ENCODE results near the gene ZCRB1.

ZCRB1 gene

DNA sequence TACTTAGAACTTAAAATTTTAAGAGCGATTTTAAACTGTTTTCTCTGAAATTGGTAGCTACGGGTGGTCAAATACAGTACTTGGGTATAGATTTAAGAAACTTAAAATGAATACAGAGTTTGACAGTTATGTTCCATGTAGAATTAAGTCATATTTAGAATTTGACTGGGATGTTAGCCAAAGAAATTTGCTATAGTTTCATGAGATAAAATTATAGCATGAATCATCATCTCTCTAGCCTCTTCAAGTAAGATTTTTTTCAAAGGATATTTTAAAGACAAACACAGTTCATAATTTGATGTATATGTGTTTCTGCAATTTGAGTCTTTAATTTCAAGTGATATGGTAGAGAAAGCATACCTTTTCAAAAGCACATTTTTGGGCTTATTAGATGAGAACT lies 41.0 kb downstream of the ZCRB1 start:
- Mint-ChIP-seq H3K9me3 (no peaks in the 10 kb centered on the region), H3K27ac (ENCODE audit: low read depth) (no peak overlapping the region), H3K36me3 (ENCODE audit: insufficient read depth) (peaks cover 1% of the 10 kb centered on the region), H3K27me3 (peaks cover 30% of the 10 kb centered on the region), H3K4me1 (peaks cover 4% of the 10 kb centered on the region), H3K4me3 (no peak overlapping the region)
- DNase-seq (ENCODE audit: low spot score in 2 of 2) = no peak
- no peak for ATAC-seq (replicated peaks; ENCODE audit: extremely low read depth, poor library complexity, severe bottlenecking)

- Mint-ChIP-seq H3K36me3 (ENCODE audit: insufficient read depth) (peaks cover 1% of the 10 kb centered on the region), H3K27ac (ENCODE audit: low read depth) (no peak overlapping the region), H3K9me3 (no peaks in the 10 kb centered on the region), H3K4me3 (no peak overlapping the region), H3K4me1 (peaks cover 4% of the 10 kb centered on the region), H3K27me3 (peaks cover 23% of the 10 kb centered on the region)
- DNase-seq (ENCODE audit: low spot score in 2 of 2) (no peak), ATAC-seq (replicated peaks; ENCODE audit: extremely low read depth, poor library complexity, severe bottlenecking) (no peak)
These were observed 41.7 kb downstream of the ZCRB1 start for GRCh38 chr12:42284157-42284556.

GRCh38 chr12:42283739-42284138 lies 42.2 kb downstream of the ZCRB1 start:
- no peak overlapping the region for H3K4me3 Mint-ChIP-seq
- peaks cover 1% of the 10 kb centered on the region for H3K36me3 Mint-ChIP-seq (ENCODE audit: insufficient read depth)
- ATAC-seq (replicated peaks; ENCODE audit: extremely low read depth, poor library complexity, severe bottlenecking) = no peak
- no peak for DNase-seq (ENCODE audit: low spot score in 2 of 2)
- no peak overlapping the region for H3K27ac Mint-ChIP-seq (ENCODE audit: low read depth)
- no peaks in the 10 kb centered on the region for H3K9me3 Mint-ChIP-seq
- peaks cover 4% of the 10 kb centered on the region for H3K4me1 Mint-ChIP-seq
- H3K27me3 Mint-ChIP-seq = peaks cover 23% of the 10 kb centered on the region

DNA sequence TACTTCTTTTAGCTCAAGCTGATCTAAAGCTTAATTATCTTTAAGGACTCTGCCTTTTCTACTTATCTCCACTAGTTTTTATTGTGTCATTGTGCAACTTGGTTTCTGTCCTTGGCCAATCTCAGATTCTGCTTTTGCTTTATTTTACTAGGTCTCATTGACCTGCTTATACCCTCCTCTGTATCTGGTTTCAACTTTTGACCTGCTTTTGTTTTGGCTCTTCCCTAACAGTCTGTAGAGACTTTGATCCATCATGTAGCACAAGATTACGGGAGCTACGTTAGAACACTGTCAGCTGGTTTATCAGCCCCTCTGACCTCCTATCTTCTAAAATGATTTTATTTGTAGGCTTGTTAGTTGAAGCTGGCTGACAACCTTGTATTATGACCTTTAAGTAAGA lies 43.6 kb downstream of the ZCRB1 start:
- no peak for DNase-seq (ENCODE audit: low spot score in 2 of 2)
- peaks cover 4% of the 10 kb centered on the region for H3K4me1 Mint-ChIP-seq
- peaks cover 23% of the 10 kb centered on the region for H3K27me3 Mint-ChIP-seq
- H3K27ac Mint-ChIP-seq (ENCODE audit: low read depth) = no peak overlapping the region
- no peak for ATAC-seq (replicated peaks; ENCODE audit: extremely low read depth, poor library complexity, severe bottlenecking)
- no peak overlapping the region for H3K4me3 Mint-ChIP-seq
- H3K9me3 Mint-ChIP-seq = no peaks in the 10 kb centered on the region
- no peaks in the 10 kb centered on the region for H3K36me3 Mint-ChIP-seq (ENCODE audit: insufficient read depth)

DNA sequence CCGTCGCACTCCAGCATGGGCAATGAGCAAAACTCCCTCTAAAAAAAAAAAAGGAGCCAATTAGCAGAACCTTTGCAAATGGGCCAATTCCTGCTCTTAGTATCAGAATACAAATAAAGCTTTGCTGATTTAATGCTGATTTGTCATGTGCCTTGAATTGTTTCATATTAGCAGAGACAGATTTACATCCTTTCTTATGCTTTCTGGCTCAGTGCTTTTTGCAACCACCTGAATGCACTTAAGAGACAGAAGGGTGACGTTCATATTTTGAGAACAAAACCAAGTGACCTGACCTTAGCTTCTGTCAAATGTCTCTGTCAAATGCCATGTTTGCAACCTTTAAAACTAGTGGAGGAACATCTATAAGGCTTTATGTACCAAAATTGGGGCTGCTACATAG lies 44.0 kb downstream of the ZCRB1 start:
- H3K27ac Mint-ChIP-seq (ENCODE audit: low read depth) = no peak overlapping the region
- ATAC-seq (replicated peaks; ENCODE audit: extremely low read depth, poor library complexity, severe bottlenecking) = no peak
- H3K9me3 Mint-ChIP-seq = no peaks in the 10 kb centered on the region
- peaks cover 18% of the 10 kb centered on the region for H3K27me3 Mint-ChIP-seq
- peaks cover 4% of the 10 kb centered on the region for H3K4me1 Mint-ChIP-seq
- H3K36me3 Mint-ChIP-seq (ENCODE audit: insufficient read depth) = no peaks in the 10 kb centered on the region
- H3K4me3 Mint-ChIP-seq = no peak overlapping the region
- DNase-seq (ENCODE audit: low spot score in 2 of 2) = no peak

DNA sequence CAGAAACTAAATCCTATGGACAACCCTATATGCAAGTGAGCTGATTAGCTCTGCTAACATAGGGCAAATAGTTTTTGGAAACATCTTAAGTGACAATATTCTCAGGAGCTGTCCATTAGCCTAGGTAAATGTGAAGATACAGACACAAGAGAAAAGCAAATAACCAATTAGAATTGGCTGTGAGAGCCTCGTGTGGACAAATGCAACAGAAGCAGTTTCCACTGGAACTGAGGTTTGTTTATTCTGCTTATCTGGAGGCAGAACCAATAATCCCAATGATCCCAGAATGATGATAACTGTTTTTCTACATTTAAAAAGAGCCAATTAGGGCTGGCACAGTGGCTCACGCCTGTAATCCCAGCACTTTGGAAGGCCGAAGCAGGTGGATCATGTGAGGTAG lies 44.6 kb downstream of the ZCRB1 start:
- no peak overlapping the region for H3K4me3 Mint-ChIP-seq
- H3K27me3 Mint-ChIP-seq = peaks cover 18% of the 10 kb centered on the region
- no peak for DNase-seq (ENCODE audit: low spot score in 2 of 2)
- H3K36me3 Mint-ChIP-seq (ENCODE audit: insufficient read depth) = no peaks in the 10 kb centered on the region
- peaks cover 4% of the 10 kb centered on the region for H3K4me1 Mint-ChIP-seq
- no peaks in the 10 kb centered on the region for H3K9me3 Mint-ChIP-seq
- no peak for ATAC-seq (replicated peaks; ENCODE audit: extremely low read depth, poor library complexity, severe bottlenecking)
- H3K27ac Mint-ChIP-seq (ENCODE audit: low read depth) = no peak overlapping the region

DNA sequence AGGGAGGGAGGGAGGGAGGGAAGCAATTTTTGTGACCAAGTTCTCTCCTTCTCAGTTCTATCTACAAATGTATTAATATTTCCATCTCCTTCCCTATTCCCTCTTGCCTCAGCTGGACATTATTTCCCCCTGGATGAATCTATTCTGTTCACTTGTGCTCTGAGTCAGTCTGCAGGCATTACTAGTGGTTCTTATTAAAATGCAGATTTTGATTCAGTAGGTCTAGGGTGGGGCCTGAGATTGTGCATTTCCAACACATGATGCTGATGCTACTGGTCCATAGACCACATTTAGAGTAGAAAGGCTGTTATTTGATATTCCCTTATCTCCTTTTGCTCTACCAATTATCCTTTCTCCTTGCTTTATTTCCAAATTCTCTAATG lies 47.8 kb downstream of the ZCRB1 start:
- DNase-seq (ENCODE audit: low spot score in 2 of 2) (no peak), ATAC-seq (replicated peaks; ENCODE audit: extremely low read depth, poor library complexity, severe bottlenecking) (no peak)
- H3K4me3 Mint-ChIP-seq = no peak overlapping the region
- H3K4me1 Mint-ChIP-seq = no peaks in the 10 kb centered on the region
- H3K27ac Mint-ChIP-seq (ENCODE audit: low read depth) = no peak overlapping the region
- peaks cover 18% of the 10 kb centered on the region for H3K27me3 Mint-ChIP-seq
- H3K36me3 Mint-ChIP-seq (ENCODE audit: insufficient read depth) = no peaks in the 10 kb centered on the region
- H3K9me3 Mint-ChIP-seq = no peaks in the 10 kb centered on the region

GRCh38 chr12:42277396-42278127 lies 48.3 kb downstream of the ZCRB1 start:
- Mint-ChIP-seq H3K27ac (ENCODE audit: low read depth) (no peak overlapping the region), H3K4me1 (no peaks in the 10 kb centered on the region), H3K36me3 (ENCODE audit: insufficient read depth) (no peaks in the 10 kb centered on the region), H3K27me3 (peaks cover 21% of the 10 kb centered on the region), H3K4me3 (no peak overlapping the region), H3K9me3 (no peaks in the 10 kb centered on the region)
- DNase-seq (ENCODE audit: low spot score in 2 of 2) (no peak), ATAC-seq (replicated peaks; ENCODE audit: extremely low read depth, poor library complexity, severe bottlenecking) (no peak)

DNA sequence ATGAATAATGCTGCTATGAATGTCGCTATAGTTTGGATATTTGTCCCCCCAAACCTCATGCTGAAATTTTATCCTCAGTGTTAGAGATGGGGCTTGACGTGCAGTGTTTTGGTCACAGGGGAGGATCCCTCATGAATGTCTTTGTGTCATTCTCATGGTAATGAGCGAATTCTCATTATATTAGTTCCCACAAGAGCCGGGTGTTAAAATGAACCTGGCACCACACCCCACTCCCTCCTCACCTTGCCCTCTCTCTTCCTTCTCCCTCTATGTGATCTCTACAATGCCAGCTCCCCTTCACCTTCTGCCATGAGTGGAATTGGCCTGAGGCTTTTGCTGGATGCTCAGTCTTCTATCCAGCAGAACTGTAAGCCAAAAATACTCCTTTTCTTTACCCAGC lies 50.4 kb downstream of the ZCRB1 start:
- ATAC-seq (replicated peaks; ENCODE audit: extremely low read depth, poor library complexity, severe bottlenecking) (no peak), DNase-seq (ENCODE audit: low spot score in 2 of 2) (no peak)
- Mint-ChIP-seq H3K27me3 (peaks cover 32% of the 10 kb centered on the region), H3K27ac (ENCODE audit: low read depth) (no peak overlapping the region), H3K36me3 (ENCODE audit: insufficient read depth) (no peaks in the 10 kb centered on the region), H3K4me1 (peaks cover 7% of the 10 kb centered on the region), H3K4me3 (no peak overlapping the region), H3K9me3 (no peaks in the 10 kb centered on the region)

DNA sequence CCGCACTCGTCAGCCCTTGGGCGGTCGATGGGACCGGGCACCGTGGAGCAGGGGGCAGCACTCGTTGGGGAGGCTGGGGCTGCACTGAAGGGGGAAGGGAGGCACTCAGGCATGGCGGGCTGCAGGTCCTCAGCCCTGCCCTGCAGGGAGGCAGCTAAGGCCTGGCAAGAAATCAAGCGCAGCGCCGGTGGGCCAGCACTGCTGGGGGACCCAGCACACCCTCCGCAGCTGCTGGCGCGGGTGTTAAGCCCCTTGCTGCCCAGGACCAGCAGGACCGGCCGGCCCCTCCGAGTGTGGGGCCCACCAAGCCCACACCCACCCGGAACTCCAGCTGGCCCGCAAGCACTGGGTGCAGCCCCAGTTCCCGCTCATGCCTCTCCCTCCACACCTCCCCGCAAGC lies 52.2 kb downstream of the ZCRB1 start:
- DNase-seq (ENCODE audit: low spot score in 2 of 2) (no peak), ATAC-seq (replicated peaks; ENCODE audit: extremely low read depth, poor library complexity, severe bottlenecking) (no peak)
- Mint-ChIP-seq H3K4me1 (peaks cover 7% of the 10 kb centered on the region), H3K9me3 (no peaks in the 10 kb centered on the region), H3K36me3 (ENCODE audit: insufficient read depth) (no peaks in the 10 kb centered on the region), H3K4me3 (no peak overlapping the region), H3K27me3 (peaks cover 28% of the 10 kb centered on the region), H3K27ac (ENCODE audit: low read depth) (no peak overlapping the region)

GRCh38 chr12:42270596-42270995 lies 55.3 kb downstream of the ZCRB1 start:
- Mint-ChIP-seq H3K27ac (ENCODE audit: low read depth) (no peak overlapping the region), H3K4me3 (no peak overlapping the region), H3K9me3 (no peaks in the 10 kb centered on the region), H3K36me3 (ENCODE audit: insufficient read depth) (no peaks in the 10 kb centered on the region), H3K4me1 (peaks cover 7% of the 10 kb centered on the region), H3K27me3 (peaks cover 14% of the 10 kb centered on the region)
- ATAC-seq (replicated peaks; ENCODE audit: extremely low read depth, poor library complexity, severe bottlenecking) (no peak), DNase-seq (ENCODE audit: low spot score in 2 of 2) (no peak)

DNA sequence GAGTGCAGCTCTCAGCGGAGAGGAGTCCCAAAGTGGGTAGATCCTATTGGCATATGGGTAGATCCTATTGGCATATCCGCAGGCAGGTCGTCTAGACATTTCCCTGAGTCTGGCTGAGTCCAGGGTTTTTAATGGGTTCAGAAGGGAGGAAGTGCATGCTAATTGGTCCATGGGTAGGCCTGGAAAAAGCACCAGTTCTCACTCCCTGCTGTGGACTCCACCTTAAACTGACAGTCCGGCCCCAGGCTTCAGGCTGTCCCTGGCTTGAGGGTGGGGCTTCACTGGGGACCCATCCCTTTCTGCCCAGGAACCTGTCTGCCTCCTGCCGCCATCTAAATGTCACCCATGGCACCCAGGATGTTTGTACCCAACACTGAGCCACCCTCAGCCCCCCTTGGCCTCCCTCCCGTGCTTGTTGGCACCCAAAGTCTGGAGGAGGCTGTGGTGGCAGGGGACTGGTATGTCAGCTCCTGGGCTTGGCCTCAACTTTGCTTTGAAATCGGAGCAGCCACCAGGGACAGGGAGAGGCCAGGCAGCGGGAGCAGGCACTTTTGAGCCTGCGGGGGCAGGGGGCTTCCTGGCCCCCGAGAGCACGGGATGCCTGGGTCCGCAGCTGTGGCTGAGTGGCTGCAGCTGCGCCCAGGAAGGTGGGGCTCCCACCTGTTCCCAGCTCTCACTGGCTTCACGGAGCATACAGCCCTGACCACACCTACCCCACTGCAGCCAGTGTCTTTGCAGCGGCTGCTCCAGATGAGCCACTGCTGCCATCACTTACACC lies 58.3 kb downstream of the ZCRB1 start:
- peaks cover 7% of the 10 kb centered on the region for H3K4me1 Mint-ChIP-seq
- no peaks in the 10 kb centered on the region for H3K9me3 Mint-ChIP-seq
- ATAC-seq (replicated peaks; ENCODE audit: extremely low read depth, poor library complexity, severe bottlenecking) (no peak), DNase-seq (ENCODE audit: low spot score in 2 of 2) (no peak)
- H3K4me3 Mint-ChIP-seq = no peak overlapping the region
- H3K27me3 Mint-ChIP-seq = peaks cover 11% of the 10 kb centered on the region
- no peaks in the 10 kb centered on the region for H3K36me3 Mint-ChIP-seq (ENCODE audit: insufficient read depth)
- H3K27ac Mint-ChIP-seq (ENCODE audit: low read depth) = no peak overlapping the region

- no peak for ATAC-seq (replicated peaks; ENCODE audit: extremely low read depth, poor library complexity, severe bottlenecking)
- Mint-ChIP-seq H3K4me1 (peaks cover 7% of the 10 kb centered on the region), H3K27ac (ENCODE audit: low read depth) (no peak overlapping the region), H3K9me3 (no peaks in the 10 kb centered on the region), H3K27me3 (peaks cover 2% of the 10 kb centered on the region), H3K36me3 (ENCODE audit: insufficient read depth) (no peaks in the 10 kb centered on the region), H3K4me3 (no peak overlapping the region)
- DNase-seq (ENCODE audit: low spot score in 2 of 2) = no peak
These were observed 59.2 kb downstream of the ZCRB1 start for GRCh38 chr12:42266579-42267230.
